ENCODE measurements around the gene TEX29. TPM values are rescaled to one million over a fixed set of nuclear protein-coding genes. Genes with fewer than 3 reads are reported as not detected.

TEX29 gene
- total RNA-seq, 2 donors from 2014 or later = not detected

- DNase-seq (ENCODE audit: low spot score) = no peak
These were observed 66.8 kb downstream of the TEX29 start for GRCh38 chr13:111387026-111387871.

GRCh38 chr13:111387945-111388600 lies 67.6 kb downstream of the TEX29 start:
- Histone ChIP-seq H3K36me3 (no peaks in the 10 kb centered on the region), H3K27ac (no peak overlapping the region), H3K4me1 (no peaks in the 10 kb centered on the region), H3K4me3 (no peak overlapping the region), H3K27me3 (no peaks in the 10 kb centered on the region), H3K9me3 (no peaks in the 10 kb centered on the region)
- no peak for DNase-seq (ENCODE audit: low spot score)
- no peak for TF ChIP-seq CTCF (IDR thresholded peaks at IDR 0.05)

More at GRCh38 chr13:111387026-111387871, 66.8 kb downstream of the TEX29 start:
- Histone ChIP-seq H3K27me3 (no peaks in the 10 kb centered on the region), H3K36me3 (no peaks in the 10 kb centered on the region), H3K4me1 (no peaks in the 10 kb centered on the region), H3K27ac (no peak overlapping the region), H3K4me3 (no peak overlapping the region), H3K9me3 (no peaks in the 10 kb centered on the region)
- TF ChIP-seq CTCF (IDR thresholded peaks at IDR 0.05) = no peak

GRCh38 chr13:111388851-111389500 lies 68.5 kb downstream of the TEX29 start:
- Histone ChIP-seq H3K4me3 (no peak overlapping the region), H3K27me3 (no peaks in the 10 kb centered on the region), H3K9me3 (no peaks in the 10 kb centered on the region), H3K27ac (no peak overlapping the region), H3K4me1 (no peaks in the 10 kb centered on the region), H3K36me3 (no peaks in the 10 kb centered on the region)
- TF ChIP-seq CTCF (IDR thresholded peaks at IDR 0.05) = no peak
- no peak for DNase-seq (ENCODE audit: low spot score)

- no peak for TF ChIP-seq CTCF (IDR thresholded peaks at IDR 0.05)
- no peak for DNase-seq (ENCODE audit: low spot score)
These were observed 69.4 kb downstream of the TEX29 start for GRCh38 chr13:111389621-111390521.

GRCh38 chr13:111390522-111391270 lies 70.3 kb downstream of the TEX29 start:
- no peak overlapping the region for H3K27ac ChIP-seq
- H3K4me1 ChIP-seq = no peaks in the 10 kb centered on the region
- H3K9me3 ChIP-seq = no peaks in the 10 kb centered on the region
- no peaks in the 10 kb centered on the region for H3K27me3 ChIP-seq
- H3K4me3 ChIP-seq = no peak overlapping the region
- TF ChIP-seq CTCF (IDR thresholded peaks at IDR 0.05) = no peak
- DNase-seq (ENCODE audit: low spot score) = no peak
- no peaks in the 10 kb centered on the region for H3K36me3 ChIP-seq

More at GRCh38 chr13:111389621-111390521, 69.4 kb downstream of the TEX29 start:
- H3K9me3 ChIP-seq = no peaks in the 10 kb centered on the region
- H3K36me3 ChIP-seq = no peaks in the 10 kb centered on the region
- no peak overlapping the region for H3K27ac ChIP-seq
- H3K27me3 ChIP-seq = no peaks in the 10 kb centered on the region
- no peaks in the 10 kb centered on the region for H3K4me1 ChIP-seq
- H3K4me3 ChIP-seq = no peak overlapping the region

All from right atrium auricular region (tissue), 2 donors.